ENCODE data around the gene B4GALNT4.

B4GALNT4 gene

GRCh38 chr11:365831-366230, 3.5 kb upstream of the B4GALNT4 start:
- TF ChIP-seq GATA3 (IDR thresholded peaks at IDR 0.05; ENCODE audit: low read depth, low read length) (no peak), GATA2 (IDR thresholded peaks at IDR 0.05; ENCODE audit: low read depth, low read length) (no peak)

DNA sequence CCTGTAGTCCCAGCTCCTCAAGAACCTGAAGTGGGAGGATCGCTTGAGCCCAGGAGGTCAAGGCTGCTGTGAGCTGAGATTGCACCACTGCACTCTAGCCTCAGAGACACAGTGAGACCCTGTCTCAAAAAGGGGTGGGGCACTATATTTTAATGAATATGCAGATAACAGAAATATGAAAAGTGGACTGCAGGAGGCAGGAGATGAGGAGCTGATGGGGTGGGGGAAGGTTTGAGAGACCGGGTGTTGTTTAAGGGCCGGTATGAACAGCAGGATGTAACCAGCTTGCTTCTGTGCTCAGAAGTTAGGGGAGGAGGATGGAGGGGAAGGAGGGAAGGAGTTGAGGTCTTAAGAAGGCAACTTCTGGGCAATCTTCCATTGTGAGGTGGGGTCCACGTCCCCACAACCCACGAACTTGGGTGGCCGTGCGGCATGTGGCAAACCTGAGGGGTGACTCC, 1.3 kb upstream of the B4GALNT4 start:
- TF ChIP-seq GATA3 (IDR thresholded peaks at IDR 0.05; ENCODE audit: low read depth, low read length) (no peak), GATA2 (IDR thresholded peaks at IDR 0.05; ENCODE audit: low read depth, low read length) (no peak)

GRCh38 chr11:368414-369335, 624 bp upstream of the B4GALNT4 start:
- no peak for TF ChIP-seq GATA2 (IDR thresholded peaks at IDR 0.05; ENCODE audit: low read depth, low read length)
- TF ChIP-seq GATA3 (IDR thresholded peaks at IDR 0.05; ENCODE audit: low read depth, low read length): no peak

DNA sequence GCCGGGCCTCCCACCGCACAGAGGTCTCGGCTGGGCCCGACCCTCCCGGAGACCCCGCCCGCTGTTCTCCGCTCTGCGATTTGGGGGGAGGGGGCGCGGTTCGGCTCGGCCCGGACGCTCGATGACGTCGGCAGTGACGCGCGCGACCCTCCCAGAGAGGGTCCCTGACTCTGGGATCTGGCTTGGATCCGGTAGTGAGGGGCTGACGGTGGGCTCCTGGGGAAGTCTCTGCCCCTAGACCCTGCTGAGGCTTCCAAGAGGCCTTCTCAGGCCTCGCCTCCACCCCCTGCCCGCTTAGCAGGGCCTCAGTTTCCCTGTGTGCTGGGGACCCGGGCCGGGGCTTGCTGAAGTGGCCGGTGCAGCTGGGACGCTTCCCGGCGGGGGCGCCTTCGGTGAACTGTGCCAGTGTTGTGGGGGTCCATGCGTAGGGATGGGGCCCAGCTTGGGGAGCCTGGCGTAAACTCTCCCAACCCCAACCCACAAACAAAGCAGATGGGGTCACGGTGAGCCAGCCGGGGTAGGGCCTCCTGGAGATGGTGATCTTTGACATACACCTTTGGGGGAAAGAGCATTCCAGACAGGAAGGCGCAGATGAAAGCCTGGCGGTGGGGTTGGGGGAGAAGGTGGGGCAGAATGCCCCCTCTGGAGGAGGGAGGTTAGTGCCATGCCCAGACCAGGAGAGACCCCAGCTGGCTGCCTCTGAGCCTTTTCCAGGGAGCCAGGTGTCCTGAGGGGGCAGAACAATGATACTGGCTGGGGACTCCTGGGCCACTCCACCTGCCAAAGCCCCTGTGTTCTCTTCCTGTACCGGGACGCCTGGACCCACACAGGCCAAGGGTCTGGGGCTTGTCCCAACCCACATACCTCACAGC, 1.0 kb downstream of the B4GALNT4 start:
- TF ChIP-seq GATA3 (IDR thresholded peaks at IDR 0.05; ENCODE audit: low read depth, low read length): no peak
- no peak for TF ChIP-seq GATA2 (IDR thresholded peaks at IDR 0.05; ENCODE audit: low read depth, low read length)

DNA sequence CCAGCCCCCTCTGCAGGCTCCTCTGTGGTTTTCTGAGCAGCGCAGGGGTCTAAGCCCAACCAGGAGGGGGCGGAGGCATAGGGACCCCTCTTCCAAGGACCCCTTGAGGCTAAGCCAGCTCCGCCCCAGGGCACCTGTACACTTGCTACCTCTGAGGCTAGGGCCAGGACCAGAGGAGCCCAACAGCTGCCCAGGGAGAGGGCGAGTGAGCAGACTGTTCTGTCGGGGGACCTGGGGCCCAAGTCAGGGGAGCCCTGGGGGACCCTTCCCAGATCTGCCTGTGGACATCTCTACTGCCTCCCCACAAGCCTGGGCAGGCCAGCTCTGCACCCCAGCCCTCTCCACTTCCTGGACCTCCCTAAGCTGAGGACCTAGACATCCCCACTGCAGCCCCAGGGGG, 1.8 kb downstream of the B4GALNT4 start:
- TF ChIP-seq GATA3 (IDR thresholded peaks at IDR 0.05; ENCODE audit: low read depth, low read length): no peak
- no peak for TF ChIP-seq GATA2 (IDR thresholded peaks at IDR 0.05; ENCODE audit: low read depth, low read length)

GRCh38 chr11:371716-372590, 2.7 kb downstream of the B4GALNT4 start:
- no peak for TF ChIP-seq GATA3 (IDR thresholded peaks at IDR 0.05; ENCODE audit: low read depth, low read length)
- no peak for TF ChIP-seq GATA2 (IDR thresholded peaks at IDR 0.05; ENCODE audit: low read depth, low read length)

DNA sequence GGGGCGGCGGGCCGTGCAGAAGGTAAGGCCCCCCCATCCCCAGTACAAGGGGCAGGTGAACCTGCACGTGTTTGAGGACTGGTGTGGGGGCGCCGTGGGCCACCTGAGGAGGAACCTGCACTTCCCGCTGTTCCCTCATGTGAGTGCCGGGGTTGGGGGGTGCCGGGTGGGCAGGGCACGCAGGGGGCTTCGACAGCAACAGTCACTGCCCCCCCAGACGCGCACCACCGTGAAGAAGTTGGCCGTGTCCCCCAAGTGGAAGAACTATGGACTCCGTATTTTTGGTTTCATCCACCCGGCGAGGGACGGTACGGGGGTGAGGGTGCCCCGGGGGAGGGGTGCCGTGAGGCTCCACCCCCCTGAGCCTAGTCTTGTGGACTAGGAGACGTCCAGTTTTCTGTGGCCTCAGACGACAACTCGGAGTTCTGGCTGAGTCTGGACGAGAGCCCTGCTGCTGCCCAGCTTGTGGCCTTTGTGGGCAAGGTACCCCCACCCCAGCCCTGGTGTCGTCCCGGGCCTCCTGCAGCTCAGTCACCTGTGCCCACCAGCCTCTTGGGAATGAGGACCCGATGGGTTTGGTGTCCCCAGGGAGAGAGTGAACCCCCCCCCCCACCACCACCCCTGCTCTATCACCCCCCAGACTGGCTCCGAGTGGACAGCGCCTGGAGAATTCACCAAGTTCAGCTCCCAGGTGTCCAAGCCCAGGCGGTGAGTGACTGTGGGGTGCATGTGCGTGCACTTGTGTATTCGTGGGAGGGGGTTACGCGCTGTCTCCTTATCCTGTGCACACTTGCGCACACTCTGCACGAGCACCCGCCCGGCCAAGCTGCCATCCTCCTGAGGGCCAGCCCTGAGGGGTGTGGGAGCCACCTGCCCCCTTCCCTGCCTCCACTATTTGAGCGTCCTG, 3.8 kb downstream of the B4GALNT4 start:
- TF ChIP-seq GATA2 (IDR thresholded peaks at IDR 0.05; ENCODE audit: low read depth, low read length) (no peak), GATA3 (IDR thresholded peaks at IDR 0.05; ENCODE audit: low read depth, low read length) (no peak)

DNA sequence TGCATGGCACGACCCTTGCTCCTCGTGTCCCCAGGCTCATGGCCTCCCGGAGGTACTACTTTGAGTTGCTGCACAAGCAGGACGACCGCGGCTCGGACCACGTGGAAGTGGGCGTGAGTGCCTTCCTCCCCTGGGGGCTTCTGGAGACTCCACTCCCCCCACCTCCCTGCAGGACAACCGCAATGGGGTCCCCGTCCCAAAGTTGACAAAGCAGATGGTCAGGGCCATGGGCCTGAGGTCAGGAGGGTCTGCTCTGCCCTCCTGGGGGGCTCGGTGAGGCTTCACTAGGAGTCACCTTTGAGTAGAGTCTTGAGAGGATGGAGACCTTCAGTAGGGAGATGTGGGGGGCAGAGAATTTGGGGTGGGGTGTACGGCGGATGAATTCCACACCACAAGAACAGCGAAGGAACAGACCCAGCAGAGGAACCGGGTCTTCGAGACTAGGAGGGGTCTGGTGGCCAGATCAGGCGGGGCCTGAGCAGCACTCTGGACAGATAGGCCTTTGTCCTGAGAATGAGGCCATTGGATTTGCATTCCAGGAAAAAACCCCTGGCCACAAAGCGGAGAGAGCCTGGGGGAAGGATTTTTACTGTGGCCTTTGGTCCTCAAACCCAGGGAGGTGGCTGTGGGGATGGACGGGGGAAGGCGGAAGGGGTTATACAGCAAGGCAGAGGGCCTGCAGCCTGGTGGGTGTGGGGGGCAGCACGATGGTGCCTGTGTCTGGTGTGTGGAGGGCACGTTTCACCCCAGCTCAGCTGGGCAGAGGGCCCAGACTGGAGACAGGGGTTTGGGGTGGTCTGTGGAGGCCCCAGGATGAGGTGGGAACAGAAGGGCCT, 4.6 kb downstream of the B4GALNT4 start:
- TF ChIP-seq GATA2 (IDR thresholded peaks at IDR 0.05; ENCODE audit: low read depth, low read length): no peak
- TF ChIP-seq GATA3 (IDR thresholded peaks at IDR 0.05; ENCODE audit: low read depth, low read length): no peak

- TF ChIP-seq GATA2 (IDR thresholded peaks at IDR 0.05; ENCODE audit: low read depth, low read length): no peak
- TF ChIP-seq GATA3 (IDR thresholded peaks at IDR 0.05; ENCODE audit: low read depth, low read length): no peak
These were observed 6.0 kb downstream of the B4GALNT4 start for GRCh38 chr11:375065-376025.

DNA sequence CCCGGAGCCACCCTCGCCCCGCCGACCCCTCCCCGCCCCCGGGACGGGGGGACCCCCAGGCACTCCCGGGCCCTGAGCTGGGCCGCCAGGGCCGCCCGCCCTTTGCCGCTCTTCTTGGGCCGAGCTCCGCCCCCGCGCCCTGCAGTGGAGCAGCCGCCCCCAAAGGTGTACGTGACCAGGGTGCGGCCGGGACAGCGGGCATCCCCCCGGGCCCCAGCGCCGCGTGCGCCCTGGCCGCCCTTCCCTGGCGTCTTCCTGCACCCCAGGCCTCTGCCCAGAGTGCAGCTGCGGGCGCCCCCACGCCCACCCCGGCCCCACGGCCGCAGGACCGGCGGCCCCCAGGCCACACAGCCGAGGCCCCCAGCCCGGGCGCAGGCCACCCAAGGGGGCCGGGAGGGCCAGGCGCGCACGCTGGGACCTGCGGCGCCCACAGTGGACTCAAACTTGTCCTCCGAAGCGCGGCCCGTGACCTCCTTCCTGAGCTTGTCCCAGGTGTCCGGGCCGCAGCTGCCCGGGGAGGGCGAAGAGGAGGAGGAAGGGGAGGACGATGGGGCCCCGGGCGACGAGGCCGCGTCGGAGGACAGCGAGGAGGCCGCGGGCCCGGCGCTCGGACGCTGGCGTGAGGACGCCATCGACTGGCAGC, 7.4 kb downstream of the B4GALNT4 start:
- TF ChIP-seq GATA2 (IDR thresholded peaks at IDR 0.05; ENCODE audit: low read depth, low read length) (no peak), GATA3 (IDR thresholded peaks at IDR 0.05; ENCODE audit: low read depth, low read length) (no peak)

Measured in SH-SY5Y (cell line).